Measurements from ENCODE around the gene PCSK1. TPM values are rescaled to one million over a fixed set of nuclear protein-coding genes. Genes with fewer than 3 reads are reported as not detected.

PCSK1 gene
- total RNA-seq, 4 donors from 2014 or later: 0.14 to 0.88 TPM; not detected in 2

- TF ChIP-seq POLR2A (IDR thresholded peaks at IDR 0.05): no peak
- TF ChIP-seq, protein P1, sequence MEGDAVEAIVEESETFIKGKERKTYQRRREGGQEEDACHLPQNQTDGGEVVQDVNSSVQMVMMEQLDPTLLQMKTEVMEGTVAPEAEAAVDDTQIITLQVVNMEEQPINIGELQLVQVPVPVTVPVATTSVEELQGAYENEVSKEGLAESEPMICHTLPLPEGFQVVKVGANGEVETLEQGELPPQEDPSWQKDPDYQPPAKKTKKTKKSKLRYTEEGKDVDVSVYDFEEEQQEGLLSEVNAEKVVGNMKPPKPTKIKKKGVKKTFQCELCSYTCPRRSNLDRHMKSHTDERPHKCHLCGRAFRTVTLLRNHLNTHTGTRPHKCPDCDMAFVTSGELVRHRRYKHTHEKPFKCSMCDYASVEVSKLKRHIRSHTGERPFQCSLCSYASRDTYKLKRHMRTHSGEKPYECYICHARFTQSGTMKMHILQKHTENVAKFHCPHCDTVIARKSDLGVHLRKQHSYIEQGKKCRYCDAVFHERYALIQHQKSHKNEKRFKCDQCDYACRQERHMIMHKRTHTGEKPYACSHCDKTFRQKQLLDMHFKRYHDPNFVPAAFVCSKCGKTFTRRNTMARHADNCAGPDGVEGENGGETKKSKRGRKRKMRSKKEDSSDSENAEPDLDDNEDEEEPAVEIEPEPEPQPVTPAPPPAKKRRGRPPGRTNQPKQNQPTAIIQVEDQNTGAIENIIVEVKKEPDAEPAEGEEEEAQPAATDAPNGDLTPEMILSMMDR (IDR thresholded peaks at IDR 0.05): no peak
- Histone ChIP-seq H3K4me3 (no peak overlapping the region), H3K36me3 (no peaks in the 10 kb centered on the region), H3K27me3 (no peaks in the 10 kb centered on the region), H3K27ac (no peak overlapping the region), H3K4me1 (no peaks in the 10 kb centered on the region), H3K9me3 (no peaks in the 10 kb centered on the region)
- intact Hi-C loops (cut with DNase I; ENCODE audit: low total_unique reads): no loop called here
- DNase-seq: no peak
These were observed 45.4 kb downstream of the PCSK1 start for GRCh38 chr5:96387616-96388015.

DNA sequence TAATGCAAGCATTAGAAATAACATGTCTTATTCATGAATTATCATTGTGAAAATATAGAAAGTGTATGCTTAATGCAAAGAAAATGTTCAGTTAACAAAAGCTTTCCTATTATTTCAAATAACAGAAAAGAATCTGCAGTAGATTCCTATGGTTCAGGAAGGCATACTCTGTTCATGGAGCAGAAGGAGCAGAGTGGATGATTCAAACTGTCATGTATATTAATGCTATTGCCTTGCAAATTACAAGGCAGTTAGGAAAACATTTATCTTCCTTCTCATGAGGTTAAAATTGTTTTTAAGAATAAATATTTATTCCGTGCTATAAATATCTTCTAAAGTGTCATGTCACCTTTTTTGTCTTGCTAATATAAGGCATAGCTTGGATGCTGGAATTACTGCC, 47.5 kb downstream of the PCSK1 start:
- no peak for DNase-seq
- intact Hi-C loops (cut with DNase I; ENCODE audit: low total_unique reads): no loop called here
- no peaks in the 10 kb centered on the region for H3K9me3 ChIP-seq
- H3K27ac ChIP-seq: no peak overlapping the region
- H3K36me3 ChIP-seq: no peaks in the 10 kb centered on the region
- H3K4me1 ChIP-seq: no peaks in the 10 kb centered on the region
- no peaks in the 10 kb centered on the region for H3K27me3 ChIP-seq
- no peak overlapping the region for H3K4me3 ChIP-seq
- no peak for TF ChIP-seq POLR2A (IDR thresholded peaks at IDR 0.05)
- TF ChIP-seq, protein P1 (IDR thresholded peaks at IDR 0.05): no peak

- H3K27me3 ChIP-seq: no peaks in the 10 kb centered on the region
- TF ChIP-seq, protein P1 (IDR thresholded peaks at IDR 0.05): no peak
- no peak for TF ChIP-seq POLR2A (IDR thresholded peaks at IDR 0.05)
- intact Hi-C loops (cut with DNase I; ENCODE audit: low total_unique reads): no loop called here
- H3K4me3 ChIP-seq: no peak overlapping the region
- no peaks in the 10 kb centered on the region for H3K4me1 ChIP-seq
- H3K9me3 ChIP-seq: no peaks in the 10 kb centered on the region
- H3K36me3 ChIP-seq: no peaks in the 10 kb centered on the region
- H3K27ac ChIP-seq: no peak overlapping the region
- DNase-seq: no peak
These were observed 48.7 kb downstream of the PCSK1 start for GRCh38 chr5:96384353-96384752.

DNA sequence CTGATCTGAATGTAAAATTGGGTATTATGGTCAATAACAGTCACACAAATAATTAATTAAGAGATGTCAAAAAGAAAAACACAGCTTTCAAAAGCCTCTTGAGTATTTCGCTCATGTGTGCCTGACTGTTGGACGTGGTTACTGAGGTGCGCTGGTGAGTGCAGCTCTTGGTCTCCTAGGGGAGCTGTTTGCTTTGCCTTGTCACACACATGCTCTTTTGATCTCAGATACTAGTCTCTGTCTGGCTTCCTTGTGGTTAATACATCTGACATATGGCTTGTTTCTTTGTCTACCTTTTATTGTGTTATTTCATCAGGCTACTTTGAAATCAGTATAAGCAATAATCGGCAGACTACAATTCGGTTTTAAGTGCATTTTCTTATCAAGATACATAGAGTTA, 51.5 kb downstream of the PCSK1 start:
- no peak overlapping the region for H3K27ac ChIP-seq
- no peaks in the 10 kb centered on the region for H3K4me1 ChIP-seq
- TF ChIP-seq POLR2A (IDR thresholded peaks at IDR 0.05): no peak
- TF ChIP-seq, protein P1 (IDR thresholded peaks at IDR 0.05): no peak
- H3K9me3 ChIP-seq: no peaks in the 10 kb centered on the region
- H3K27me3 ChIP-seq: no peaks in the 10 kb centered on the region
- H3K36me3 ChIP-seq: no peaks in the 10 kb centered on the region
- no peak for DNase-seq
- H3K4me3 ChIP-seq: no peak overlapping the region
- intact Hi-C loops (cut with DNase I; ENCODE audit: low total_unique reads): no loop called here

DNA sequence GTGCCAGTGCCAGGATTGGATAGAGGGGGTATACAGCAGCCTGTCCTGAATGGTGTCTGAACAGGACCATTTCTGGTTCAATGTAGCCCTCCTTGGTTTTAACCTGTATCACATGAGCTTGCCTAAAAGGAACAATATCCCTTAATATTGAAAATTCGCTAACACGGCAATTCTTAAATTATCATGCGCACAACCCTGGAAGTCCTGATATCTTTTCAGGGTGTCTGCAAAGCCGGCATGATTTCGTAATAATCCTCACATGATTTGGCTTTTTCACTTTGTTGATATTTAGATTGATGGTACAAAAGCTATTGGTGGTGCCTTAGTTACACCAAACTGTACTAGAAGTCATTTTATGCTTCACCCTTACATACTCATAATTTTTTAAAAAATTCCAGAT, 53.2 kb downstream of the PCSK1 start:
- H3K36me3 ChIP-seq: no peaks in the 10 kb centered on the region
- no peaks in the 10 kb centered on the region for H3K4me1 ChIP-seq
- H3K9me3 ChIP-seq: no peaks in the 10 kb centered on the region
- H3K27me3 ChIP-seq: no peaks in the 10 kb centered on the region
- H3K27ac ChIP-seq: no peak overlapping the region
- intact Hi-C loops (cut with DNase I; ENCODE audit: low total_unique reads): no loop called here
- DNase-seq: no peak
- H3K4me3 ChIP-seq: no peak overlapping the region
- TF ChIP-seq, protein P1 (IDR thresholded peaks at IDR 0.05): no peak
- no peak for TF ChIP-seq POLR2A (IDR thresholded peaks at IDR 0.05)
